Left lung (tissue), 10 donors: Measurements from ENCODE around the gene ADCY2. TPM values are rescaled to one million over a fixed set of nuclear protein-coding genes. Genes with fewer than 3 reads are reported as not detected.

Experiments used
- ATAC-seq: fragments of 200-7000 bp; cut with Tn5 transposase; one replicate; pipeline ENCODE4 v1.9.1; 2020; ENCODE audit warnings: moderate library complexity
- DNase-seq, 4 donors: peaks; one replicate each; pipeline ENCODE4 v3.0.0-alpha.2; 2013 to 2020
- H3K27ac ChIP-seq, 2 donors: fragments of 200-600 bp; sonication (generic) in 1 of 2; one replicate each; pipeline versions ENCODE4 v1.5.0 to v1.8.0; 2020 to 2021
- H3K27me3 ChIP-seq, 2 donors: fragments of 200-600 bp; sonication (generic) in 1 of 2; one replicate each; pipeline versions ENCODE4 v1.5.0 to v1.8.0; 2020 to 2021
- H3K36me3 ChIP-seq, 2 donors: fragments of 200-600 bp; sonication (generic) in 1 of 2; one replicate each; pipeline versions ENCODE4 v1.5.0 to v1.8.0; 2020 to 2021
- H3K4me1 ChIP-seq, 2 donors: fragments of 200-600 bp; one replicate each; pipeline ENCODE4 v1.8.0; 2021
- H3K4me3 ChIP-seq, 2 donors: fragments of 200-600 bp; sonication (generic) in 1 of 2; one replicate each; pipeline versions ENCODE4 v1.5.0 to v1.8.0; 2020 to 2021; ENCODE audit warnings: mild to moderate bottlenecking in 1 of 2
- H3K9me3 ChIP-seq, 2 donors: fragments of 200-600 bp; sonication (generic) in 1 of 2; one replicate each; pipeline versions ENCODE4 v1.5.0 to v1.8.0; 2020 to 2021
- intact Hi-C, 2 donors: fragments of 100-400 bp; cut with DNase I; formaldehyde crosslinking; loops; one replicate each; pipeline versions ENCODE4 v1.11.2 to v1.14.2; 2022
- polyA plus RNA-seq, 6 donors: library from polyadenylated mRNA; unstranded; fragments of 120-200 nt; gene quantifications; one replicate each; pipeline ENCODE4 v1.2.1, GENCODE V29; 2013; ENCODE audit not compliant: insufficient read length in 6 of 6
- total RNA-seq, 2 donors: library from RNA; stranded (reverse); fragmentation: NEBNext Ultra II Directional; extraction: Animal tissue kit (Norgen Biotek cat#: 25700); gene quantifications; one replicate each; pipeline ENCODE4 v1.2.1, GENCODE V29; 2021
- TF ChIP-seq, protein P1 (sequence below), 2 donors: fragments of 200-600 bp; sonication (generic) in 1 of 2; IDR thresholded peaks; one replicate each; pipeline versions ENCODE4 v1.5.0 to v1.8.0; 2021; ENCODE audit warnings: antibody characterized with exemption in 2 of 2
- donor health status: DM: no; HTN: yes; CAD: no.
- donor health status: DM: no; HTN: no; CAD: no.

The ADCY2 gene
- total and polyA plus RNA-seq, 8 donors = 0.34 to 14.0 (median 9.6) TPM

DNA sequence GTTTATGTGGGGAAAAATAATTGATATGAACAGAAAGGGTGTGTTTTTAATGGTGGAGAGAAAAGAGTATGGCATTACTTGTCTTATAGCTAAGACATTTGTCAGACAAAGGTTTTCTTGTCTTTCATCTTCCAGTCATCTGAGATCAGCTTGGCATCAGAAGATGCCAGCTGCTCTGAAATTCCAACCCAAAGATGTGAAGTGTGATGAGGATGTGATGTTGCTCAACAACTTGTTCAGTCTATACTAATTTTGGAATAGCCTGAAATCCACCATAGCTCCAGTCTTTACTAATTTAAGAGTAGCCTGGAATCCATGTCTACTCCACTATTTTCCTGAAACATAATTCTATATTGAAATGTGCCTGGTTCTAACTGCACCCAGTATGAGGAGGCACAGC lies 272.7 kb downstream of the ADCY2 start:
- H3K9me3 ChIP-seq = no peaks in the 10 kb centered on the region
- no peak overlapping the region for H3K27ac ChIP-seq
- DNase-seq = no peak
- no peak overlapping the region for H3K4me3 ChIP-seq
- no peaks in the 10 kb centered on the region for H3K27me3 ChIP-seq
- H3K36me3 ChIP-seq = no peaks in the 10 kb centered on the region
- TF ChIP-seq, protein P1, sequence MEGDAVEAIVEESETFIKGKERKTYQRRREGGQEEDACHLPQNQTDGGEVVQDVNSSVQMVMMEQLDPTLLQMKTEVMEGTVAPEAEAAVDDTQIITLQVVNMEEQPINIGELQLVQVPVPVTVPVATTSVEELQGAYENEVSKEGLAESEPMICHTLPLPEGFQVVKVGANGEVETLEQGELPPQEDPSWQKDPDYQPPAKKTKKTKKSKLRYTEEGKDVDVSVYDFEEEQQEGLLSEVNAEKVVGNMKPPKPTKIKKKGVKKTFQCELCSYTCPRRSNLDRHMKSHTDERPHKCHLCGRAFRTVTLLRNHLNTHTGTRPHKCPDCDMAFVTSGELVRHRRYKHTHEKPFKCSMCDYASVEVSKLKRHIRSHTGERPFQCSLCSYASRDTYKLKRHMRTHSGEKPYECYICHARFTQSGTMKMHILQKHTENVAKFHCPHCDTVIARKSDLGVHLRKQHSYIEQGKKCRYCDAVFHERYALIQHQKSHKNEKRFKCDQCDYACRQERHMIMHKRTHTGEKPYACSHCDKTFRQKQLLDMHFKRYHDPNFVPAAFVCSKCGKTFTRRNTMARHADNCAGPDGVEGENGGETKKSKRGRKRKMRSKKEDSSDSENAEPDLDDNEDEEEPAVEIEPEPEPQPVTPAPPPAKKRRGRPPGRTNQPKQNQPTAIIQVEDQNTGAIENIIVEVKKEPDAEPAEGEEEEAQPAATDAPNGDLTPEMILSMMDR (IDR thresholded peaks at IDR 0.05) = no peak
- ATAC-seq = no peak
- H3K4me1 ChIP-seq = no peaks in the 10 kb centered on the region
- intact Hi-C loops = no loop called here

DNA sequence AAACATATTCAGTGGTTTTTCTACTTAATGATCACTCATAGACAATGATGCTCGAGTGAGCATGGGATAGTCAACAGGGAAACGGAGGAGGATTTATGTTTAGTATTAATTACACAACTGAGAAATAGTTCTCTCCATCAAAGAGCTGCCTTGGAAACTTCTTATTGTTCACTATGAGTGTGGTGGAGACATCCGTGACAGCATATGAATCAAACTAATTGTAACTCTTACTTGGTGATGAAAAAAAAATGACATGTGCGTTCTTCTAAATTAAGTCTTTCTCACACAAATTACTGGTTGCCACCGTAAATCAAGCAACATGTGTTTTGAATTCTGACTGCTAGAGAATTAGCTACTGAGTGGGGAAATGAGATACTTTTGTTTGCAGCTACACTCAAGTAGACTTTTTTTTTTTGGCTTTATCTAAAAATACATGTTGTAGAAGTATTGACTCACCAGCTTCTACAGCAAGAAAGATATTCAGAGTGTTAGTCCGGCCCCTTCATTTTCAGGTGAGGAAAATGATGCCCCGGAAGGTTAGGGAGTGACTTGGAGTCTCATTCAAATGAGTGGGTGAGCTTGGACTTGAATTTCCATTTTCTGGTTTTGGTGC lies 275.5 kb downstream of the ADCY2 start:
- intact Hi-C loops = no loop called here
- Histone ChIP-seq H3K27ac (no peak overlapping the region), H3K9me3 (no peaks in the 10 kb centered on the region), H3K36me3 (no peaks in the 10 kb centered on the region), H3K4me3 (no peak overlapping the region), H3K4me1 (no peaks in the 10 kb centered on the region), H3K27me3 (no peaks in the 10 kb centered on the region)
- no peak for ATAC-seq
- no peak for DNase-seq
- TF ChIP-seq, protein P1 (IDR thresholded peaks at IDR 0.05) = no peak

DNA sequence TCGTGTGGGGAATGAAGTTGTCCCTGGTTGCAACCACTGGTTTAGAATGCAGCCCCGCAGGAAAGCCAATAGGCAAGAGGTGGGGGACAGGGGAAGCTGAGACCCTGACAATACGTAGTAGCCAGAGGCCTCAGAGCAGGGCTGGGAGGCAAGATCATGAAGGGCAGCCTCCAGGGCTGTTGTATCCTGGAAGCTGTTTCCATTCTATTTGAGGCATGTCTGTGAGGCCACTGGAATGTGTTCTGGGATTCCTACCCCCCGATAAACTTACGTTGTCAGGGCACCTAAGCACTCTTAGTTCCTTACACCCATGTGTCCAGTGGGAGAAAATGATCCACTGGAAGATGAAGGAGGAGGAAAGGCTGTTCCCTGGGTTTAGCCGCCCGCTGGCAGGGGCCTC lies 277.7 kb downstream of the ADCY2 start:
- Histone ChIP-seq H3K27me3 (no peaks in the 10 kb centered on the region), H3K9me3 (no peaks in the 10 kb centered on the region), H3K36me3 (no peaks in the 10 kb centered on the region), H3K27ac (no peak overlapping the region), H3K4me1 (no peaks in the 10 kb centered on the region), H3K4me3 (no peak overlapping the region)
- TF ChIP-seq, protein P1 (IDR thresholded peaks at IDR 0.05) = no peak
- no peak for DNase-seq
- intact Hi-C loops = no loop called here
- no peak for ATAC-seq

DNA sequence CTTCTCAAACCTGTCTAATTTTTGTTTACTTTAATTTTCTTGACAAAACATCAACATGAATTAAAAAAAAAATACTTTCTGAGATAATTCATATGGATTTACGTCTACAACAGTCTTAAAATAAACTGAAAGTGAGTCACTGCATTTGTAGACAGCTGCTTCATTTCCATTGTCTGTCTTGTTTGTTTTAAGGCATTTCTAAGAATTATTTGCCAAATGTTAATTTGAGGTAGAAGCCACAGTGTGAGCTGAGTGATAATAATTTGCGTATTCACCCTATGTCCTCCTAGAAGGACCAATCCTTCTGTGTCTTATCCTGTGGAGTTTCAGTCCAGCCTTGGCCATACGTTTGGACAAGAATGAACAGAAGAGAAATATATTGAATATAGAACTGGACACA lies 280.5 kb downstream of the ADCY2 start:
- TF ChIP-seq, protein P1 (IDR thresholded peaks at IDR 0.05) = no peak
- Histone ChIP-seq H3K36me3 (no peaks in the 10 kb centered on the region), H3K27ac (no peak overlapping the region), H3K27me3 (no peaks in the 10 kb centered on the region), H3K4me1 (no peaks in the 10 kb centered on the region), H3K4me3 (no peak overlapping the region), H3K9me3 (no peaks in the 10 kb centered on the region)
- ATAC-seq (no peak), DNase-seq (peak in 1 of 4 donors; percentile 5)
- intact Hi-C loops = no loop called here

DNA sequence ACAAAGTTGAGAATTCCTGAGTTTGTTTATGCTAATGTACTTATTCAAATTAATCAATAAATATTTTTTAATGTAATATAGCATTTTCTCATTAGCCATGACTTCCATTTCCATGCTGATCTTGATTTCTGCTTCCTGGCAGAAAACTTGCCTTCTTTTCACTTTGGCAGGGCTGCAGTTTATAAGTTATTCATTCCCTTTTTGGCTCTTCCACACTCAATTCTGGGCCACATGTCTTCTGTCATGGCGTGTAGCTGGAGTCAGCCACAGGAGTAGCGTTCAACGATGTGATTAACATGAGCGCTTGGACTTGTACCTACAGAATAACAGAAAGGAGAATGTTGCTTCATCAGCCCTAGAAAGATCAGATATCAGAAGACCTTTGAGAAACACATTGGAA lies 282.1 kb downstream of the ADCY2 start:
- TF ChIP-seq, protein P1 (IDR thresholded peaks at IDR 0.05) = no peak
- no peak overlapping the region for H3K27ac ChIP-seq
- ATAC-seq = no peak
- H3K4me3 ChIP-seq = no peak overlapping the region
- no peaks in the 10 kb centered on the region for H3K9me3 ChIP-seq
- H3K4me1 ChIP-seq = no peaks in the 10 kb centered on the region
- H3K36me3 ChIP-seq = no peaks in the 10 kb centered on the region
- intact Hi-C loops = no loop called here
- H3K27me3 ChIP-seq = peaks cover 0 to 1% of the 10 kb centered on the region in 2 donors
- DNase-seq = peak in 1 of 4 donors; percentile 19
